Gastrocnemius medialis (tissue), 4 donors: ENCODE measurements around the gene LCN12.

ENCODE experiments used
- CTCF ChIP-seq, 5 experiments: fragments of 450-650 bp in 3 of 5; fragments of 200-600 bp in 2 of 5; sonication (generic) in 2 of 5; IDR thresholded peaks in 4 of 5; conservative IDR thresholded peaks in 1 of 5; 1 replicate in 4 of 5; 2 replicates in 1 of 5; pipeline ENCODE4 v1.5.1; 2016 to 2019; ENCODE audit warnings: antibody characterized with exemption in 5 of 5, mild to moderate bottlenecking in 3 of 5, moderate library complexity in 3 of 5
- POLR2A ChIP-seq, 2 donors: fragments of 450-650 bp; IDR thresholded peaks; one replicate each; pipeline ENCODE4 v1.6.1; 2017; ENCODE audit warnings: antibody characterized with exemption in 2 of 2, mild to moderate bottlenecking in 2 of 2, moderate library complexity in 2 of 2

DNA sequence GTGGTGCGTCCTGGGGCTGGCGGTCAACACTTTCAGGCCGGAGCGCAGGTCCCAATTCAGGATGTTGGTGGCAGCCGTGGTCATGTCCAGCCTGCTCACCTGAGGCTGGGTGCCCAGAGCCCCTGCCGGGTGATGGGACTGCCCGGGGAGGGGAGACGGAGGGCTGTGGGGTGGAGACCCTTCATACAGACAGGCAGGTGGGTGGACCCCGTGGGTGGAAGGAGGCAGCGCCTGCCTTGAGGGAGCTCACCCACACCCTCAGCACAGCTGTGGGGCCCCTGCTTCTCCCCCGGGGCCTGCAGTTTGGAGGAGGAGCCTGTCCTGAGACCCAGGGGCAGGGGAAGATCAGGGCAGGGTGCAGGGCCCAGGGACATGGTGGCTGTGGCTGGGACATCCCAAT lies 18.3 kb downstream of the LCN12 start:
- no peak for TF ChIP-seq CTCF (IDR thresholded peaks at IDR 0.05 in 4 of 5, conservative IDR thresholded peaks at IDR 0.05 in 1 of 5)
- TF ChIP-seq POLR2A (IDR thresholded peaks at IDR 0.05) = no peak
